CD4-positive, alpha-beta T cell (primary cell): ENCODE data around the gene DHH. TPM values are rescaled to one million over a fixed set of nuclear protein-coding genes. Genes with fewer than 3 reads are reported as not detected.

ENCODE experiments used
- ATAC-seq: fragments of 200-7000 bp; cut with Tn5 transposase; one replicate; pipeline ENCODE4 v1.10.0; 2022; ENCODE audit warnings: mild to moderate bottlenecking; ENCODE audit not compliant: poor library complexity
- CTCF ChIA-PET: fragments of 350-600 bp; sonication (Branson Sonifier 250); formaldehyde crosslinking; loops from one replicate; lab custom pipeline; 2021; ENCODE audit warnings: antibody characterized with exemption, inconsistent platforms; lab: Charles Lee
- POLR2A ChIA-PET: fragments of 350-600 bp; sonication (Branson Sonifier 250); formaldehyde crosslinking; loops from one replicate; lab custom pipeline; 2021; ENCODE audit warnings: antibody characterized with exemption, inconsistent platforms; lab: Charles Lee
- DNase-seq, 14 experiments: peaks; one replicate each; pipeline ENCODE4 v3.0.0-alpha.2; 2013 to 2020; ENCODE audit warnings: mixed read lengths in 2 of 14
- H3K27ac ChIP-seq, 2 donors: one replicate each; pipeline versions ENCODE4 v1.5.1 to v1.7.0; 2013; ENCODE audit warnings: low read length in 2 of 2, low read depth in 1 of 2, mild to moderate bottlenecking in 1 of 2
- H3K27me3 ChIP-seq, 2 experiments: 1 replicate in 1 of 2; 2 replicates in 1 of 2; pipeline versions ENCODE4 v1.6.1 to v1.7.0; 2013; ENCODE audit warnings: low read length in 2 of 2, control low read depth in 1 of 2, mild to moderate bottlenecking in 1 of 2, moderate library complexity in 1 of 2; ENCODE audit not compliant: insufficient read depth in 2 of 2, control insufficient read depth in 1 of 2
- H3K36me3 ChIP-seq: one replicate; pipeline ENCODE4 v1.6.1; 2013; ENCODE audit warnings: low read length, control low read depth; ENCODE audit not compliant: insufficient read depth
- H3K4me1 ChIP-seq: one replicate; pipeline ENCODE4 v1.6.1; 2013; ENCODE audit warnings: low read length, control low read depth; ENCODE audit not compliant: insufficient read depth
- H3K4me3 ChIP-seq: one replicate; pipeline ENCODE4 v1.5.1; 2013; ENCODE audit warnings: mild to moderate bottlenecking, low read length, moderate library complexity
- H3K9me3 ChIP-seq, 2 experiments: 1 replicate in 1 of 2; 2 replicates in 1 of 2; pipeline versions ENCODE4 v1.6.1 to v1.7.0; 2013; ENCODE audit warnings: low read length in 2 of 2, mild to moderate bottlenecking in 2 of 2, control low read depth in 1 of 2, moderate library complexity in 1 of 2; ENCODE audit not compliant: control insufficient read depth in 1 of 2, insufficient read depth in 1 of 2
- H3K27ac Mint-ChIP-seq: one replicate; pipeline ENCODE4 v1.8.0; 2020; ENCODE audit warnings: mixed read lengths
- H3K27me3 Mint-ChIP-seq: one replicate; pipeline ENCODE4 v1.8.0; 2021; ENCODE audit warnings: mixed read lengths
- H3K36me3 Mint-ChIP-seq: one replicate; pipeline ENCODE4 v1.8.0; 2021; ENCODE audit warnings: low read depth, mixed read lengths
- H3K4me1 Mint-ChIP-seq: one replicate; pipeline ENCODE4 v1.8.0; 2021; ENCODE audit warnings: low read depth, mixed read lengths
- H3K4me3 Mint-ChIP-seq: one replicate; pipeline ENCODE4 v1.8.0; 2020; ENCODE audit warnings: mild to moderate bottlenecking, mixed read lengths
- H3K9me3 Mint-ChIP-seq: one replicate; pipeline ENCODE4 v1.8.0; 2020; ENCODE audit warnings: mixed read lengths
- CTCF ChIP-seq: fragments of 200-600 bp; IDR thresholded peaks from one replicate; pipeline ENCODE4 v1.8.0; 2022; ENCODE audit warnings: antibody characterized with exemption, mild to moderate bottlenecking
- intact Hi-C, 2 experiments: fragments of 100-400 bp; cut with DNase I in 1 of 2; cut with micrococcal nuclease in 1 of 2; formaldehyde crosslinking; loops; one replicate each; pipeline versions ENCODE4 v1.15.1 to v1.9.0; 2023 to 2025; cut with DNase I, micrococcal nuclease
- total RNA-seq, 174 experiments: library from RNA in 2 of 174; stranded (reverse) in 2 of 174; gene quantifications; one replicate each; pipeline ENCODE4 v1.2.3 and lab custom pipeline; 2021 to 2026

The DHH gene
- total RNA-seq, 2 experiments from 2014 or later, result 0.71 to 1.1 TPM

DNA sequence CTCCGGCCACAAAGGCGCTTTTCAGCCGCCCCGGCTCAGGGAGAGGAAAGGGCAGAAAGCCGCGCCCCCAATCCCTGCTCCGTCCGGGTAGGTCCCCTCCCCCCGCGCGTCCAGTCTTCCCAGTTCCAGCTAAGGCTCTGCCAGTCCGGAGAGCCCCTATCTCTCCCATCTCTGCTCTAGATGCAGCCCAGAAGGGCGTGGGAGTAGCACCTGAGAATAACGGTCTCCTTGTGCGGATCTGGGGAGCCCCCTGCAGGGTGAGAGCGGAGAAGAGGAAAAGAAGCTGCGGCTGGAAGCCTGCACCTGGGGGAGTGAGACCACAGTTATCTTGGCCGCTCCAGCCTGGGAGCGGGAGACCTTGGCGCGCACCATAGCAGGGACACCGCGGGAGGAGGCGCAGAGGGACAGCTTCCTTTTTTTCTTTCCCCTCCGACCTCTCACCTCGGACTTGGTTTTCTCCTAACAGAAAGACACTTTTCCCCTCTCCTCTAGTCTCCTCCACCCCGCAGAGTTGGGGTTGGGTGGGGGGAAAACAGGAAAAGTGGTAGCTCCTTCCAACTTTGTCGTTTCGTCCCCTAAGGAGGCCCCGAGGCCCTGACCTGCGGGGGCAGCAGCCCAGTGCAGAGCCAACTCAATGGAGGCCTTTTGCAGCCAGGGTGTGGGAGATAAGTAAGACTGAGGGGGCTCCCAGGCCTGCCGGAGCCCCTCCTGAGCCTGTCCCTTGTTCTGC, 2.4 kb downstream of the DHH start:
- ChIA-PET CTCF (interaction anchor here (0.6 to 3.1 kb wide), 20 partner anchors 8 to 240 kb away, joined by 3 to 29 read pairs (median 4); partner anchors contain the start of genes DDX23, LMBR1L, RHEBL1 and TUBA1B), POLR2A (interaction anchor here (1.0 to 5.1 kb wide), 6 partner anchors 8 to 240 kb away, joined by 3 to 42 read pairs (median 8); partner anchors contain the start of genes DDX23, LMBR1L, TUBA1A and TUBA1B)
- Mint-ChIP-seq H3K9me3 (no peaks in the 10 kb centered on the region), H3K27me3 (peaks cover 79% of the 10 kb centered on the region), H3K36me3 (peaks cover 6% of the 10 kb centered on the region), H3K4me1 (peaks cover 75% of the 10 kb centered on the region), H3K27ac (no peak overlapping the region), H3K4me3 (peak overlapping the region; percentile 54)
- H3K27me3 ChIP-seq, result peaks cover 61 to 67% of the 10 kb centered on the region in 2 experiments
- peaks cover 70% of the 10 kb centered on the region for H3K4me1 ChIP-seq
- H3K9me3 ChIP-seq, result peaks cover 0 to 19% of the 10 kb centered on the region in 2 experiments
- TF ChIP-seq CTCF, result peak; percentile 63
- no peak overlapping the region for H3K27ac ChIP-seq
- peak; percentile 37 to 77 (median 54) for DNase-seq
- intact Hi-C loops, result loop anchor here in 1 of 2 experiments (2.0 kb wide), 1 partner anchor 95 kb away; no protein-coding TSS in a partner anchor
- peak; percentile 53 for ATAC-seq
- H3K4me3 ChIP-seq, result no peak overlapping the region
- peaks cover 5% of the 10 kb centered on the region for H3K36me3 ChIP-seq

GRCh38 chr12:49091836-49092085, 2.8 kb downstream of the DHH start:
- intact Hi-C loops, result loop anchor here in 1 of 2 experiments (2.0 kb wide), 1 partner anchor 95 kb away; no protein-coding TSS in a partner anchor
- peak overlapping the region; percentile 54 for H3K4me3 Mint-ChIP-seq
- TF ChIP-seq CTCF, result no peak
- no peaks in the 10 kb centered on the region for H3K9me3 Mint-ChIP-seq
- Histone ChIP-seq H3K4me3 (no peak overlapping the region), H3K36me3 (peaks cover under 1% of the 10 kb centered on the region), H3K9me3 (peaks cover 0 to 19% of the 10 kb centered on the region in 2 experiments), H3K27me3 (peaks cover 61 to 67% of the 10 kb centered on the region in 2 experiments), H3K27ac (no peak overlapping the region), H3K4me1 (peaks cover 70% of the 10 kb centered on the region)
- ATAC-seq (no peak), DNase-seq (no peak)
- ChIA-PET POLR2A (interaction anchor here (1.0 to 5.1 kb wide), 6 partner anchors 8 to 240 kb away, joined by 3 to 42 read pairs (median 8); partner anchors contain the start of genes DDX23, LMBR1L, TUBA1A and TUBA1B), CTCF (interaction anchor here (1.0 to 3.1 kb wide), 13 partner anchors 17 to 239 kb away, joined by 3 to 29 read pairs (median 4); partner anchors contain the start of genes DDX23, LMBR1L, RHEBL1 and TUBA1B)
- H3K36me3 Mint-ChIP-seq, result peaks cover 5% of the 10 kb centered on the region
- H3K27me3 Mint-ChIP-seq, result peaks cover 79% of the 10 kb centered on the region
- H3K4me1 Mint-ChIP-seq, result peaks cover 75% of the 10 kb centered on the region
- no peak overlapping the region for H3K27ac Mint-ChIP-seq

GRCh38 chr12:49091056-49091835, 3.4 kb downstream of the DHH start:
- no peak for ATAC-seq
- Mint-ChIP-seq H3K4me3 (peak overlapping the region; percentile 54), H3K4me1 (peaks cover 75% of the 10 kb centered on the region), H3K27me3 (peaks cover 80% of the 10 kb centered on the region), H3K36me3 (no peaks in the 10 kb centered on the region), H3K27ac (no peak overlapping the region), H3K9me3 (no peaks in the 10 kb centered on the region)
- intact Hi-C loops, result no loop called here
- H3K27me3 ChIP-seq, result peaks cover 61 to 67% of the 10 kb centered on the region in 2 experiments
- H3K4me3 ChIP-seq, result no peak overlapping the region
- peaks cover 0 to 19% of the 10 kb centered on the region in 2 experiments for H3K9me3 ChIP-seq
- no peaks in the 10 kb centered on the region for H3K36me3 ChIP-seq
- no peak for TF ChIP-seq CTCF
- CTCF ChIA-PET, result interaction anchor here (0.6 to 3.1 kb wide), 12 partner anchors 16 to 239 kb away, joined by 3 to 29 read pairs (median 4); partner anchors contain the start of genes DDX23, LMBR1L, RHEBL1 and TUBA1B
- peak in 1 of 14 experiments; percentile 31 for DNase-seq
- H3K27ac ChIP-seq, result no peak overlapping the region
- peaks cover 70% of the 10 kb centered on the region for H3K4me1 ChIP-seq
- POLR2A ChIA-PET, result interaction anchor here (1.0 to 4.9 kb wide), 5 partner anchors 9 to 239 kb away, joined by 3 to 42 read pairs (median 3); partner anchors contain the start of genes DDX23, TUBA1A and TUBA1B
